Measurements from ENCODE around the gene METTL27. TPM values are rescaled to one million over a fixed set of nuclear protein-coding genes. Genes with fewer than 3 reads are reported as not detected.

METTL27 gene
- total RNA-seq, 1 donor from 2014 or later, result not detected

DNA sequence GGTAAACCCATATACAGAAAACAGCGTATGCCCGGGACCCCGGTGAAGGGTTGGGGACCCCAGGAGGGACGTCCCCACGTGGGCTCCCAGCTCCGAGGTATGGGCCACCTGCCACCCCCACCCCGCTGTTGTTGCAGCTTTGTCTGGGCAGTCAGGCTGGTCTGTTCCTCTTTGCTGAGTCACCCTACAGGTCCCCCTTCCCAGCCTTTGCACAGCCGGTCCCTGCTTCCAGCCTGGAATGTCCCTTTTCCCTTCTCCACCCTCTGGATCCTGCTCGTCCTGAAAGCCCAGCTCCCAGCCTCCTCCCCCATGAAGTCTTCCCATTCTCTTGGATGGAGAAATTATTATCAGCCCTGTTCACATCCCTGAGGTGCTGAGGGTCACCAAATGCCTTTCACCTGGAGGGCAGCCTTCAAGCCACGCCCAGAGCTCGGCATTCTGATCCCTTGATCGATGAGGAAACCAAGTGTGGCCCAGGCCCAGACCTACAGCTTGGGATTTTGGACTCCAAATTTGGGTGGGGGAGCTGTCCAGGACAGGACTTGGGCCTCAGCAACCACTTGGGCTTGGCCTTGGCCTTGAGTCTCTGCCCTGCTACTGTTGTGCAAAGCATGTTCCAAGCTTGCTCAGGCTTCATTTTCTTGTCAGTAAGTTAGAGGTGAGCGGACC is 8.9 kb downstream of the METTL27 start:
- DNase-seq (ENCODE audit: extremely low spot score in 2 of 2), result no peak
- peak overlapping the region in 1 of 2 donors; percentile 38 for H3K4me3 ChIP-seq
- H3K36me3 ChIP-seq, result no peaks in the 10 kb centered on the region
- TF ChIP-seq POLR2A (IDR thresholded peaks at IDR 0.05) (no peak), POLR2AphosphoS5 (IDR thresholded peaks at IDR 0.05; ENCODE audit: insufficient read depth in 1 of 2, low read depth in 1 of 2) (no peak)
- TF ChIP-seq, protein P1, sequence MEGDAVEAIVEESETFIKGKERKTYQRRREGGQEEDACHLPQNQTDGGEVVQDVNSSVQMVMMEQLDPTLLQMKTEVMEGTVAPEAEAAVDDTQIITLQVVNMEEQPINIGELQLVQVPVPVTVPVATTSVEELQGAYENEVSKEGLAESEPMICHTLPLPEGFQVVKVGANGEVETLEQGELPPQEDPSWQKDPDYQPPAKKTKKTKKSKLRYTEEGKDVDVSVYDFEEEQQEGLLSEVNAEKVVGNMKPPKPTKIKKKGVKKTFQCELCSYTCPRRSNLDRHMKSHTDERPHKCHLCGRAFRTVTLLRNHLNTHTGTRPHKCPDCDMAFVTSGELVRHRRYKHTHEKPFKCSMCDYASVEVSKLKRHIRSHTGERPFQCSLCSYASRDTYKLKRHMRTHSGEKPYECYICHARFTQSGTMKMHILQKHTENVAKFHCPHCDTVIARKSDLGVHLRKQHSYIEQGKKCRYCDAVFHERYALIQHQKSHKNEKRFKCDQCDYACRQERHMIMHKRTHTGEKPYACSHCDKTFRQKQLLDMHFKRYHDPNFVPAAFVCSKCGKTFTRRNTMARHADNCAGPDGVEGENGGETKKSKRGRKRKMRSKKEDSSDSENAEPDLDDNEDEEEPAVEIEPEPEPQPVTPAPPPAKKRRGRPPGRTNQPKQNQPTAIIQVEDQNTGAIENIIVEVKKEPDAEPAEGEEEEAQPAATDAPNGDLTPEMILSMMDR (IDR thresholded peaks at IDR 0.05), result no peak
- H3K4me1 ChIP-seq, result peaks cover 39% of the 10 kb centered on the region
- no peak overlapping the region for H3K27ac ChIP-seq
- H3K9me3 ChIP-seq, result no peaks in the 10 kb centered on the region
- intact Hi-C loops (cut with DNase I), result no loop called here
- no peaks in the 10 kb centered on the region for H3K27me3 ChIP-seq

DNA sequence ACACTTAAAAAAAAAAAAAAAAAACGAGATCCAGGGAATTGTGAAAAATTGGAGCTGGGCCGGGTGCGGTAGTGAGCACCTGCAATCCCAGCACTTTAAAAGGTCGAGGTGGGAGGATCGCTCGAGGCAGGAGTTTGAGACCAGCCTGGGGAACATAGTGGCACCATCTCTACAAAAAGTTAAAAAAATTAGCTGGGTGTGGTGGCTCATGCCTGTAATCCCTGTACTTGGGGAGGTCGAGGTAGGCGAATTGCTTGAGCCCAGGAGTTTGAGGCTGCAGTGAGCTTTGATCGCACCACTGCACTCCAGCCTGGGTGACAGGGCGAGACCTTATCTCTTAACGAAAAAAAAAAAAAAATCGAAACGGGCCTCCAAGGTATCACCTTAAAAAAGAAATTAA is 9.5 kb downstream of the METTL27 start:
- TF ChIP-seq POLR2A (IDR thresholded peaks at IDR 0.05), result no peak

DNA sequence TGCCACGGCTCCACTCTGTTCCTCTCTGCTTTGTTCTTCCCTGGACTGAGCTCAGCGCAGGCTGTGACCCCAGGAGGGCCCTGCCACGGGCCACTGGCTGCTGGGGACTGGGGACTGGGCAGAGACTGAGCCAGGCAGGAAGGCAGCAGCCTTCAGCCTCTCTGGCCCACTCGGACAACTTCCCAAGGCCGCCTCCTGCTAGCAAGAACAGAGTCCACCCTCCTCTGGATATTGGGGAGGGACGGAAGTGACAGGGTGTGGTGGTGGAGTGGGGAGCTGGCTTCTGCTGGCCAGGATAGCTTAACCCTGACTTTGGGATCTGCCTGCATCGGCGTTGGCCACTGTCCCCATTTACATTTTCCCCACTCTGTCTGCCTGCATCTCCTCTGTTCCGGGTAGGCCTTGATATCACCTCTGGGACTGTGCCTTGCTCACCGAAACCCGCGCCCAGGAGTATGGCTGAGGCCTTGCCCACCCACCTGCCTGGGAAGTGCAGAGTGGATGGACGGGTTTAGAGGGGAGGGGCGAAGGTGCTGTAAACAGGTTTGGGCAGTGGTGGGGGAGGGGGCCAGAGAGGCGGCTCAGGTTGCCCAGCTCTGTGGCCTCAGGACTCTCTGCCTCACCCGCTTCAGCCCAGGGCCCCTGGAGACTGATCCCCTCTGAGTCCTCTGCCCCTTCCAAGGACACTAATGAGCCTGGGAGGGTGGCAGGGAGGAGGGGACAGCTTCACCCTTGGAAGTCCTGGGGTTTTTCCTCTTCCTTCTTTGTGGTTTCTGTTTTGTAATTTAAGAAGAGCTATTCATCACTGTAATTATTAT is 10.3 kb downstream of the METTL27 start:
- Histone ChIP-seq H3K27ac (peak overlapping the region; percentile 54), H3K4me3 (peak overlapping the region in 1 of 2 donors; percentile 38), H3K4me1 (peaks cover 50% of the 10 kb centered on the region), H3K9me3 (no peaks in the 10 kb centered on the region), H3K27me3 (no peaks in the 10 kb centered on the region), H3K36me3 (no peaks in the 10 kb centered on the region)
- DNase-seq (ENCODE audit: extremely low spot score in 2 of 2), result no peak
- TF ChIP-seq, protein P1 (IDR thresholded peaks at IDR 0.05), result no peak
- no peak for TF ChIP-seq POLR2A (IDR thresholded peaks at IDR 0.05)
- TF ChIP-seq POLR2AphosphoS5 (IDR thresholded peaks at IDR 0.05; ENCODE audit: insufficient read depth in 1 of 2, low read depth in 1 of 2), result peak in 1 of 2 donors; percentile 21
- intact Hi-C loops (cut with DNase I), result no loop called here

More for the DNA sequence above, 9.5 kb downstream of the METTL27 start:
- intact Hi-C loops (cut with DNase I), result no loop called here
- peak overlapping the region; percentile 54 for H3K27ac ChIP-seq
- H3K36me3 ChIP-seq, result no peaks in the 10 kb centered on the region
- H3K4me3 ChIP-seq, result peak overlapping the region in 1 of 2 donors; percentile 38
- no peak for DNase-seq (ENCODE audit: extremely low spot score in 2 of 2)
- H3K27me3 ChIP-seq, result no peaks in the 10 kb centered on the region
- H3K9me3 ChIP-seq, result no peaks in the 10 kb centered on the region
- peaks cover 43% of the 10 kb centered on the region for H3K4me1 ChIP-seq

DNA sequence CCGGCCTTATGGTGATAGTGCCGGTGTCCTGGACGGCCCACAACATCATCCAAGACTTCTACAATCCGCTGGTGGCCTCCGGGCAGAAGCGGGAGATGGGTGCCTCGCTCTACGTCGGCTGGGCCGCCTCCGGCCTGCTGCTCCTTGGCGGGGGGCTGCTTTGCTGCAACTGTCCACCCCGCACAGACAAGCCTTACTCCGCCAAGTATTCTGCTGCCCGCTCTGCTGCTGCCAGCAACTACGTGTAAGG is 10.8 kb downstream of the METTL27 start:
- H3K36me3 ChIP-seq, result no peaks in the 10 kb centered on the region
- H3K4me1 ChIP-seq, result peaks cover 53% of the 10 kb centered on the region
- peak overlapping the region in 1 of 2 donors; percentile 38 for H3K4me3 ChIP-seq
- DNase-seq (ENCODE audit: extremely low spot score in 2 of 2), result no peak
- peak overlapping the region; percentile 54 for H3K27ac ChIP-seq
- TF ChIP-seq POLR2AphosphoS5 (IDR thresholded peaks at IDR 0.05; ENCODE audit: insufficient read depth in 1 of 2, low read depth in 1 of 2) (no peak), POLR2A (IDR thresholded peaks at IDR 0.05) (no peak)
- TF ChIP-seq, protein P1 (IDR thresholded peaks at IDR 0.05), result no peak
- no peaks in the 10 kb centered on the region for H3K27me3 ChIP-seq
- H3K9me3 ChIP-seq, result no peaks in the 10 kb centered on the region
- intact Hi-C loops (cut with DNase I), result no loop called here

DNA sequence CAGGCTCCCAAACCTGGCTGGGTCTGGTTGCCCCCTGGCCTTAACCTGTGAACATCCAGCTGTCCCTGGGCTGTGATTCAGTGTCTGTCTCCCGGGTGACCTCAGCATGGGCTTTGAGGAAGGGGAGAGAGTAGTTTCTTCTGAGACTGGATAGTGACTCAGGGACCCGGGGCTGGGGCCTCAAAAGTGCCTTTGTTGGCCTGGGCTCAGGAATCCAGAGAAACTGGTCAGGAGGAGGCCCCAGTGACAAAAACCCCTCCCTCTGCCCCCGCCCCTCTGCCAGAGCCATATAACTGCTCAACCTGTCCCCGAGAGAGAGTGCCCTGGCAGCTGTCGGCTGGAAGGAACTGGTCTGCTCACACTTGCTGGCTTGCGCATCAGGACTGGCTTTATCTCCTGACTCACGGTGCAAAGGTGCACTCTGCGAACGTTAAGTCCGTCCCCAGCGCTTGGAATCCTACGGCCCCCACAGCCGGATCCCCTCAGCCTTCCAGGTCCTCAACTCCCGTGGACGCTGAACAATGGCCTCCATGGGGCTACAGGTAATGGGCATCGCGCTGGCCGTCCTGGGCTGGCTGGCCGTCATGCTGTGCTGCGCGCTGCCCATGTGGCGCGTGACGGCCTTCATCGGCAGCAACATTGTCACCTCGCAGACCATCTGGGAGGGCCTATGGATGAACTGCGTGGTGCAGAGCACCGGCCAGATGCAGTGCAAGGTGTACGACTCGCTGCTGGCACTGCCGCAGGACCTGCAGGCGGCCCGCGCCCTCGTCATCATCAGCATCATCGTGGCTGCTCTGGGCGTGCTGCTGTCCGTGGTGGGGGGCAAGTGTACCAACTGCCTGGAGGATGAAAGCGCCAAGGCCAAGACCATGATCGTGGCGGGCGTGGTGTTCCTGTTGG is 11.4 kb downstream of the METTL27 start, which contains the start of gene CLDN4:
Gene CLDN4 (plus strand): TSS at position 316 of the 903 bp plus-strand sequence. CDS start 206 bp downstream, at position 522.
- no peaks in the 10 kb centered on the region for H3K36me3 ChIP-seq
- no peaks in the 10 kb centered on the region for H3K9me3 ChIP-seq
- no peaks in the 10 kb centered on the region for H3K27me3 ChIP-seq
- peak in 1 of 2 donors; percentile 34 for TF ChIP-seq POLR2AphosphoS5 (IDR thresholded peaks at IDR 0.05; ENCODE audit: insufficient read depth in 1 of 2, low read depth in 1 of 2)
- TF ChIP-seq, protein P1 (IDR thresholded peaks at IDR 0.05), result no peak
- DNase-seq (ENCODE audit: extremely low spot score in 2 of 2), result no peak
- peaks cover 53% of the 10 kb centered on the region for H3K4me1 ChIP-seq
- peak within 1 kb of the TSS; percentile 54 for H3K27ac ChIP-seq
- intact Hi-C loops (cut with DNase I), result no loop called here
- peak within 1 kb of the TSS in 1 of 2 donors; percentile 38 for H3K4me3 ChIP-seq
